22Rv1 (cell line): ENCODE results near the gene YY1AP1.

Source experiments
- ZFX ChIP-seq: fragments of 450-650 bp; IDR thresholded peaks from 2 replicates; pipeline ENCODE4 v1.6.1; 2017; ENCODE audit warnings: antibody characterized with exemption, borderline replicate concordance
- TF ChIP-seq, protein P1 (sequence below): fragments of 450-650 bp; IDR thresholded peaks from 2 replicates; pipeline ENCODE4 v1.5.1; 2017; ENCODE audit warnings: mild to moderate bottlenecking

DNA sequence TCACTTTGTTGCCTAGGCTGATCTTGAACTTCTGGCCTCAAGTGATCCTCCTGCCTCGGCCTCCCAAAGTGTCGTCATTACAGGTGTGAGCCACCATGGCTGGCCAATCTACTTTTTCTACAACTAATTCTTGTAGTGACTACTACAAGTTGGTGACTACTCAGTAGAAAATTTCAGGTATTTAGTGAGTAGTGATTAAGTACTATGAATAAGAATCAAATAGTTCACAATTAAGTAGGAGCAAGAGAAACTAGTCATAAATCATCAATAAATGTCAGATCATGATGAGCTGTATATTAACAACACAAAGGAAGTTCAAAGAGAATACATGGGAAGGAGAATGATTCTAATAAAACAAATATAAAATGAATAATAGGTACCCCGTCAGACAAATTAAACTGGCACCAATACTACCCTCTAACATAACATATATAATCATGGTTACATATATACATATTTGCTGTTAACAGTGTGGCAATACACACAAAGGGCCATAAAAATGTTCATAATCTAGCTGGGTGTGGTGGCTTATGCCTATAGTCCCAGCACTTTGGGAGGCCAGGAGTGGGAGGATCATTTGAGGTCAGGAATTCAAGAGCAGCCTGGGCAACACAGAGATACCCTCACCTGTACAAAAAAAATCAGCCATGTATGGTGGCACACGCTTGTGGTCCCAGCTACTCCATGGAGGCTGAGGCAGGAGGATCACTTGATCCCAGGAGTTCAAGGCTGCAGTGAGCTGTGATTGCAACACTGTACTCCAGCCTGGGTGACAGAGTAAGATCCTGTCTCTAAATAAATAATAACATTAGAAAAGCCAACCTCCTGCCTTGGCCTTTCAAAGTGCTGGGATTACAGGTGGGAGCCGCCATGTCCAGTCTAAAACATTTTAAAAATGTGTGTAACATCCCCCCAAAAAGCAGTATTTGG lies 19.1 kb downstream of the YY1AP1 start:
- TF ChIP-seq, protein P1, sequence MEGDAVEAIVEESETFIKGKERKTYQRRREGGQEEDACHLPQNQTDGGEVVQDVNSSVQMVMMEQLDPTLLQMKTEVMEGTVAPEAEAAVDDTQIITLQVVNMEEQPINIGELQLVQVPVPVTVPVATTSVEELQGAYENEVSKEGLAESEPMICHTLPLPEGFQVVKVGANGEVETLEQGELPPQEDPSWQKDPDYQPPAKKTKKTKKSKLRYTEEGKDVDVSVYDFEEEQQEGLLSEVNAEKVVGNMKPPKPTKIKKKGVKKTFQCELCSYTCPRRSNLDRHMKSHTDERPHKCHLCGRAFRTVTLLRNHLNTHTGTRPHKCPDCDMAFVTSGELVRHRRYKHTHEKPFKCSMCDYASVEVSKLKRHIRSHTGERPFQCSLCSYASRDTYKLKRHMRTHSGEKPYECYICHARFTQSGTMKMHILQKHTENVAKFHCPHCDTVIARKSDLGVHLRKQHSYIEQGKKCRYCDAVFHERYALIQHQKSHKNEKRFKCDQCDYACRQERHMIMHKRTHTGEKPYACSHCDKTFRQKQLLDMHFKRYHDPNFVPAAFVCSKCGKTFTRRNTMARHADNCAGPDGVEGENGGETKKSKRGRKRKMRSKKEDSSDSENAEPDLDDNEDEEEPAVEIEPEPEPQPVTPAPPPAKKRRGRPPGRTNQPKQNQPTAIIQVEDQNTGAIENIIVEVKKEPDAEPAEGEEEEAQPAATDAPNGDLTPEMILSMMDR: no peak
- TF ChIP-seq ZFX: no peak
